Measurements from ENCODE around the gene CEP170B.
"Not testable (repeated sequence)": the region's sequence is repeated elsewhere in the genome, so short reads cannot be mapped to it uniquely, and the experiment has no call there.

CEP170B gene

DNA sequence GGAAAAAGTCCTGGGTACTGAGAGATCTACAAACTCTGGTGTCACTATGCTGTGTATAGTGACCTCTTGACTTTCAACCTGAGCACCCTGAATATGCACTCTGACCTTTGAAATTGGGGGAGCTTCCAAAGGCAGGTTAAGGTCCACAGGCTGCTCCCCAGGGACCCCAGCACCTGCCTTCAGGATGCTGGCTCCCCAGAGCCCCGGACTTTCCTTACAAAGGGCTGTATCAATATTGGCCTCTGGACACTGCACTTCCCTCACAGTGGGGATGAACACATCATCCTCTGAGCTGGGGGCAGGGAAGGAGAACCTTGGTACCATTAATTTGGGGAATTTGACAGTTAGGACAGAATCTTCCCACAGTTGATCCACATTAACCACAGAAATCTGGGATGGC lies 73.9 kb downstream of the CEP170B start:
- H3K27me3 ChIP-seq (ENCODE audit: control insufficient read depth, insufficient read depth, low read length), result peaks cover 50% of the 10 kb centered on the region
- H3K27ac ChIP-seq (ENCODE audit: low read depth, low read length), result no peak overlapping the region
- H3K9me3 ChIP-seq (ENCODE audit: control insufficient read depth, insufficient read depth, low read length), result no peaks in the 10 kb centered on the region
- H3K36me3 ChIP-seq (ENCODE audit: control insufficient read depth, insufficient read depth, low read length), result no peaks in the 10 kb centered on the region
- H3K4me1 ChIP-seq (ENCODE audit: control insufficient read depth, insufficient read depth, low read length), result no peaks in the 10 kb centered on the region
- no peak overlapping the region for H3K9ac ChIP-seq (ENCODE audit: low read depth, low read length)
- H3K4me3 ChIP-seq (ENCODE audit: low read depth, low read length), result no peak overlapping the region

DNA sequence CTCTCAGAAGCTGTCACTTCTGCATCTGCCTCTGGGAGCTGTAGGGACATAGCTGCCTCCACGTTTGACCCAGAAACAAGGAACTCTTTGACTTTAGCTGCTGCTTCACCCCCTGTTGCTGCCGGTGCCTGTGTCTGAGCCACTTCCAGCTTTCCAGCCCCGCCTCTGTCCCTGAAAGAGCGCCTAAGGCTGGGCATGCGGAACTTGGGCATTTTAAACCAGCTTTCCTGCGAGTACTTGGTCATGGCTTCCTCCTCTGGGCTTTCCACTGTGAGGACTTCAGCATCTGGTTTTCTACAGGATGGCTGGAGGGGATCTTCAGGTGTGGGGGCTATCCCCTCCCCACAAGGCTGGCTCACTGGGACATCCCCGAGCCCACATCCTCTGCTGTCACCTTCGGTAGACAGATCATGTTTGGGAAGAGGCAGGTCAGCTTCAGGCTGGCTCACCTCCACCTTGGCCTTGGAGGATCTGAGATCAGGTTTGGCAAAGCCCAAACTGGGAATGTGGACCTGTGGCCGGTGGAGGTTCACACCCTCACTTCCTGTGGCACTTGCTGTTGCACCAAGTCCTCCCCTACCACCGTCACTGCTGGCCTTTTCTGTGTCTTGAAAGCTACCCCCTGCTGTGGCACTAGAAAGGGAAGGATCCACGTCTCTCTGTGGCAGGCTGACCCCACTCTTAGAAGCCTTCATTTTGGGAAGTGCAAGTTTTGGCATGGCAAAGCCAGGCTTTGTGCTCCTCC lies 74.8 kb downstream of the CEP170B start:
- peaks cover 42% of the 10 kb centered on the region for H3K27me3 ChIP-seq (ENCODE audit: control insufficient read depth, insufficient read depth, low read length)
- 0 out of 2 replicates have a peak, but pooled peaks cover under 1% of the 10 kb centered on the region for H3K9me3 ChIP-seq (ENCODE audit: control insufficient read depth, insufficient read depth, low read length)
- H3K36me3 ChIP-seq (ENCODE audit: control insufficient read depth, insufficient read depth, low read length), result no peaks in the 10 kb centered on the region
- H3K4me1 ChIP-seq (ENCODE audit: control insufficient read depth, insufficient read depth, low read length), result no peaks in the 10 kb centered on the region
- H3K9ac ChIP-seq (ENCODE audit: low read depth, low read length), result no peak overlapping the region
- no peak overlapping the region for H3K27ac ChIP-seq (ENCODE audit: low read depth, low read length)
- no peak overlapping the region for H3K4me3 ChIP-seq (ENCODE audit: low read depth, low read length)

DNA sequence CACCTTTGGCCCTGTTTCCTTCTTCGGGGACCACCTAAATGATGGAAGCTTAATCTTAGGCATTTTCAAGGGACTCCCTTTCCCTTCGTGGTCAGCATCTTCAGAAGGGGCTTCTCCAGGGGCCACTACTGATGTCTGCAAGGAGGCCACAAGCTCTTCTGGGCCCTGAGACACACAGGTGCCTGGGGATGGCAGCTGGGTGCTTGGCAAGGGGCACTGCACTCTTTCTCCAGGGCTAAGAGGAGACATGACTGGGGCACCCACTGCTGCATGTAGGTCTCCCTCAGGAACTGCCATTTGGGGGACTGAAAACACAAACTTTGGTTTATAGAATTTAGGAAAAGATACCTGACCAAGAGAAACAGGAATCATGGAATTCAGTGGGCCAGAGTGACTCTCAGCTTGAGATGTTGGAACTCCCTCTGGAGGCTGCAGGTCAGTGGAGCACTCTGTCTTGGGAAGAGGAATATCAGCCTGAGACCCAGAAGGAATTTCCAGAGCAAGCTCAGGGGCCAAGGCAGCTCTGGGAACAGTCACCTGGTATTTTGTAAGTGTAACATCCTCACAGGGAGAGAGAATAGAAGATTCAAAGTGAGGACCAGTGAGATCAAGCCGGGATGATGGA lies 75.6 kb downstream of the CEP170B start:
- H3K9me3 ChIP-seq (ENCODE audit: control insufficient read depth, insufficient read depth, low read length), result 0 out of 2 replicates have a peak, but pooled peaks cover 2% of the 10 kb centered on the region
- peaks cover 34% of the 10 kb centered on the region for H3K27me3 ChIP-seq (ENCODE audit: control insufficient read depth, insufficient read depth, low read length)
- H3K9ac ChIP-seq (ENCODE audit: low read depth, low read length), result no peak overlapping the region
- H3K36me3 ChIP-seq (ENCODE audit: control insufficient read depth, insufficient read depth, low read length), result no peaks in the 10 kb centered on the region
- H3K27ac ChIP-seq (ENCODE audit: low read depth, low read length), result no peak overlapping the region
- no peak overlapping the region for H3K4me3 ChIP-seq (ENCODE audit: low read depth, low read length)
- no peaks in the 10 kb centered on the region for H3K4me1 ChIP-seq (ENCODE audit: control insufficient read depth, insufficient read depth, low read length)

DNA sequence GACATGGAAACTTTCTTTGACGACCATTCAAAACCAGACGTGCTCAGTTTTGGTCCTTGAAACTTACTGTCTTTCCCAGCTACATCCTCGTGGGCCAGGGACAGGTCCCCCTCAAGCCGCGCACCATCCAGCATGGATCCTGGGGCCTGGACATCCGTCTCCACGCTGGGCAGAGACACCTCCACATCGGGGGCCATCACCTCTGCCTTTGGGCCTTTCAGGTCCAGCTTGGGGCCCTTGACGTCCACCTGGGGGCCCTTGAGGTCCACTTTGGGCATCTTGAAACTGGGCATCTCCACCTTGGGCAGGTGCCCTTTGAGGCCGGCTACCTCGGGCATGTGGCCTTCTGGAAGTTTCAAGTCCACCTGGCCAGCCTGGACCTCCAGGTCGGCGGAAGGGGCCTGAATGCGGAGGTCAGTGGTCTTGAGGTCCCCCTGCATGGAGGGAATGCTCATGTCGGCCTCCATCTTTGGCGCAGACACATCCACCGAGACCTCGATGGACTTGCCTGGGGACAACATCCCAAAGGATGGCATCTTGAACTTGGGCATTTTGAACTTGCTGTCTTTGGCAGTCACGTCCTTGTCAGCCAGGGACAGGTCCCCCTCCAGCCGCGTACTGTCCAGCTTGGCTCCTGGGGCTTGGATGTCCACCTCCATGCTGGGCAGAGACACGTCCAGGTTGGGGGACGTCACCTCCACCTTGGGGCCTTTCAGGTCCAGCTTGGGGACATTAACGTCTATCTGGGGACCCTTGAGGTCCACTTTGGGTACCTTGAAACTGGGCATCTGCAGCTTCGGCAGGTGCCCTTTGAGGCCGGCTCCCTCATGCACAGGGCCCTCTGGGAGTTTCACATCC lies 76.7 kb downstream of the CEP170B start:
- 0 out of 2 replicates have a peak, but pooled peaks cover 2% of the 10 kb centered on the region for H3K9me3 ChIP-seq (ENCODE audit: control insufficient read depth, insufficient read depth, low read length)
- no peaks in the 10 kb centered on the region for H3K4me1 ChIP-seq (ENCODE audit: control insufficient read depth, insufficient read depth, low read length)
- no peaks in the 10 kb centered on the region for H3K36me3 ChIP-seq (ENCODE audit: control insufficient read depth, insufficient read depth, low read length)
- H3K27me3 ChIP-seq (ENCODE audit: control insufficient read depth, insufficient read depth, low read length), result peaks cover 26% of the 10 kb centered on the region
- no peak overlapping the region for H3K9ac ChIP-seq (ENCODE audit: low read depth, low read length)
- H3K27ac ChIP-seq (ENCODE audit: low read depth, low read length), result no peak overlapping the region
- no peak overlapping the region for H3K4me3 ChIP-seq (ENCODE audit: low read depth, low read length)

DNA sequence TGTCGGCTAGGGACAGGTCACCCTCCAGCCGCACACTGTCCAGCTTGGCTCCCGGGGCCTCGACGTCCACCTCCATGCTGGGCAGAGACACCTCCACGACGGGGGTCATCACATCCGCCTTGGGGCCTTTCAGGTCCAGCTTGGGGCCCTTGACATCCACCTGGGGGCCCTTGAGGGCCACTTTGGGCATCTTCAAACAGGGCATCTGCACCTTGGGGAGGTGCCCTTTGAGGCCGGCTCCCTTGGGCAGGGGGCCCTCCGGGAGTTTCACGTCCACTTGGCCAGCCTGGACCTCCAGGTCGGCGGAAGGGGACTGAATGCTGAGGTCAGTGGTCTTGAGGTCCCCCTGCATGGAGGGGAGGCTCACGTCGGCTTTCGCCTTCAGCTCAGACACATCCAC lies 77.5 kb downstream of the CEP170B start:
- H3K9me3 ChIP-seq (ENCODE audit: control insufficient read depth, insufficient read depth, low read length), result 0 out of 2 replicates have a peak, but pooled peaks cover 2% of the 10 kb centered on the region
- H3K27me3 ChIP-seq (ENCODE audit: control insufficient read depth, insufficient read depth, low read length), result peaks cover 20% of the 10 kb centered on the region
- no peak overlapping the region for H3K9ac ChIP-seq (ENCODE audit: low read depth, low read length)
- no peaks in the 10 kb centered on the region for H3K36me3 ChIP-seq (ENCODE audit: control insufficient read depth, insufficient read depth, low read length)
- no peaks in the 10 kb centered on the region for H3K4me1 ChIP-seq (ENCODE audit: control insufficient read depth, insufficient read depth, low read length)
- H3K4me3 ChIP-seq (ENCODE audit: low read depth, low read length), result no peak overlapping the region
- no peak overlapping the region for H3K27ac ChIP-seq (ENCODE audit: low read depth, low read length)

DNA sequence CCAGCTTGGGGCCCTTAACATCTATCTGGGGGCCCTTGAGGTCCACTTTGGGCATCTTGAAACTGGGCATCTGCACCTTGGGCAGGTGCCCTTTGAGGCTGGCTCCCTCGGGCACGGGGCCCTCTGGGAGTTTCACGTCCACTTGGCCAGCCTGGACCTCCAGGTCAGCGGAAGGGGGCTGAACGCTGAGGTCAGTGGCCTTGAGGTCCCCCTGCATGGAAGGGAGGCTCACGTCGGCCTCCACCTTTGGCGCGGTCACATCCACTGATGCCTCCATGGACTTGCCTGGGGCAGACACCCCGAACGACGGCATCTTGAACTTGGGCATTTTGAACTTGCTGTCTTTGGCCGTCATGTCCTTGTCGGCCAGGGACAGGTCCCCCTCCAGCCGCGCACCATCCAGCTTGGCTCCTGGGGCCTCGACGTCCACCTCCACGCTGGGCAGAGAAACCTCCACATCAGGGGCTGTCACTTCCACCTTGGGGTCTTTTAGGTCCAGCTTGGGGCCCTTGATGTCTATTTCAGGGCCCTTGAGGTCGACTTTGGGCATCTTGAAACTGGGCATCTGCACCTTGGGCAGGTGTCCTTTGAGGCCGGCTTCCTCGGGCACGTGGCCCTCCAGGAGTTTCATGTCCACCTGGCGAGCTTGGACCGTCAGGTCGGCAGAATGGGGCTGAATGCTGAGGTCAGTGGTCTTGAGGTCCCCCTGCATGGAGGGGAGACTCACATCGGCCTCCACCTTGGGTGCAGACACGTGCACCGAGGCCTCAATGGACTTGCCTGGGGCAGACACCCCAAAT lies 78.3 kb downstream of the CEP170B start:
- H3K27ac ChIP-seq (ENCODE audit: low read depth, low read length); H3K9me3 ChIP-seq (ENCODE audit: control insufficient read depth, insufficient read depth, low read length); H3K4me3 ChIP-seq (ENCODE audit: low read depth, low read length); H3K9ac ChIP-seq (ENCODE audit: low read depth, low read length); H3K4me1 ChIP-seq (ENCODE audit: control insufficient read depth, insufficient read depth, low read length); H3K36me3 ChIP-seq (ENCODE audit: control insufficient read depth, insufficient read depth, low read length): not testable (repeated sequence)
- H3K27me3 ChIP-seq (ENCODE audit: control insufficient read depth, insufficient read depth, low read length), result peaks cover 14% of the 10 kb centered on the region; the same call in 1 of the 2 replicates

DNA sequence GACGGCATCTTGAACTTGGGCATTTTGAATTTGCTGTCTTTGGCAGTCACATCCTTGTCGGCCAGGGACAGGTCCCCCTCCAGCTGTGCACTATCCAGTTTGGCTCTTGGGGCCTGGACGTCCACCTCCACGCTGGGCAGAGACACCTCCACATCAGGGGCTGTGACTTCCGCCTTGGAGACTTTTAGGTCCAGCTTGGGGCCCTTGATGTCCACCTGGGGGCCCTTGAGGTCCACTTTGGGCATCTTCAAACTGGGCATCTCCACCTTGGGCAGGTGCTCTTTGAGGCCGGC lies 78.9 kb downstream of the CEP170B start:
- not testable (repeated sequence) for H3K36me3 ChIP-seq (ENCODE audit: control insufficient read depth, insufficient read depth, low read length); H3K4me1 ChIP-seq (ENCODE audit: control insufficient read depth, insufficient read depth, low read length); H3K4me3 ChIP-seq (ENCODE audit: low read depth, low read length); H3K27me3 ChIP-seq (ENCODE audit: control insufficient read depth, insufficient read depth, low read length); H3K27ac ChIP-seq (ENCODE audit: low read depth, low read length); H3K9ac ChIP-seq (ENCODE audit: low read depth, low read length); H3K9me3 ChIP-seq (ENCODE audit: control insufficient read depth, insufficient read depth, low read length)

DNA sequence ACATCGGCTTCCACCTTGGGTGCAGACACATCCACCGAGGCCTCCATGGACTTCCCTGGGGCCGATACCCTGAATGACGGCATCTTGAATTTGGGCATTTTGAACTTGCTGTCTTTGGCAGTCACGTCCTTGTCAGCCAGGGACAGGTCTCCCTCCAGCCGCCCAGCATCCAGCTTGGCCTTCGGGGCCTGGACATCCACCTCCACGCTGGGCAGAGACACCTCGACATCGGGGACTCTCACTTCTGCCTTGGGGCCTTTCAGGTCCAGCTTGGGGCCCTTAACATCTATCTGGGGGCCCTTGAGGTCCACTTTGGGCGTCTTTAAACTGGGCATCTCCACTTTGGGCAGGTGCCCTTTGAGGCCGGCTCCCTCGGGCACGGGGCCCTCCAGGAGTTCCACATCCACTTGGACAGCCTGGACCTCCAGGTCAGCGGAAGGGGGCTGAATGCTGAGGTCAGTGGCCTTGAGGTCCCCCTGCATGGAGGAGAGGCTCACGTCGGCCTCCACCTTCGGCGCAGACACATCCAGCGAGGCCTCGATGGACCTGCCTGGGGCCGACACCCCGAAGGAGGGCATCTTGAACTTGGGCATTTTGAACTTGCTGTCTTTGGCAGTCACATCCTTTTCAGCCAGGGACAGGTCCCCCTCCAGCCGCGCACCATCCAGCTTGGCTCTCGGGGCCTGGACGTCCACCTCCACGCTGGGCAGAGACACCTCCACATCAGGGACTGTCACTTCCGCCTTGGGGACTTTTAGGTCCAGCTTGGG lies 79.6 kb downstream of the CEP170B start:
- H3K27me3 ChIP-seq (ENCODE audit: control insufficient read depth, insufficient read depth, low read length); H3K4me3 ChIP-seq (ENCODE audit: low read depth, low read length); H3K36me3 ChIP-seq (ENCODE audit: control insufficient read depth, insufficient read depth, low read length); H3K27ac ChIP-seq (ENCODE audit: low read depth, low read length); H3K4me1 ChIP-seq (ENCODE audit: control insufficient read depth, insufficient read depth, low read length); H3K9ac ChIP-seq (ENCODE audit: low read depth, low read length); H3K9me3 ChIP-seq (ENCODE audit: control insufficient read depth, insufficient read depth, low read length): not testable (repeated sequence)

DNA sequence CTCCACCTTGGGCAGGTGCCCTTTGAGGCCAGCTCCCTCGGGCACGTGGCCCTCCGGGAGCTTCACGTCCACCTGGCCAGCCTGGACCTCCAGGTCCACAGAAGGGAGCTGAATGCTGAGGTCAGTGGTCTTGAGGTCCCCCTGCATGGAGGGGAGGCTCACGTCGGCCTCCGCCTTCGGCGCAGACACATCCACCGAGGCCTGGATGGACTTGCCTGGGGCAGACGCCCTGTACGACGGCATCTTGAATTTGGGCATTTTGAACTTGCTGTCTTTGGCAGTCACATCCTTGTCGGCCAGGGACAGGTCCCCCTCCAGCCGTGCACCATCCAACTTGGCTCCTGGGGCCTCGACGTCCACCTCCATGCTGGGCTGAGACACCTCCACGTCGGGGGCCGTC lies 80.2 kb downstream of the CEP170B start:
- H3K27me3 ChIP-seq (ENCODE audit: control insufficient read depth, insufficient read depth, low read length), result not testable (repeated sequence)

More for the DNA sequence above, 80.2 kb downstream of the CEP170B start:
- H3K9me3 ChIP-seq (ENCODE audit: control insufficient read depth, insufficient read depth, low read length); H3K27ac ChIP-seq (ENCODE audit: low read depth, low read length); H3K9ac ChIP-seq (ENCODE audit: low read depth, low read length); H3K4me1 ChIP-seq (ENCODE audit: control insufficient read depth, insufficient read depth, low read length); H3K36me3 ChIP-seq (ENCODE audit: control insufficient read depth, insufficient read depth, low read length); H3K4me3 ChIP-seq (ENCODE audit: low read depth, low read length): not testable (repeated sequence)
